VCaP (cell line): ENCODE measurements around the gene ABT1.

Experiments
- H3K27ac ChIP-seq: fragments of 450-650 bp; 2 replicates; pipeline ENCODE4 v1.5.1; 2017
- TF ChIP-seq, protein P1 (sequence below): fragments of 450-650 bp; conservative IDR thresholded peaks from 2 replicates; pipeline ENCODE4 v1.5.1; 2017; ENCODE audit warnings: mild to moderate bottlenecking, moderate library complexity

ABT1 gene

DNA sequence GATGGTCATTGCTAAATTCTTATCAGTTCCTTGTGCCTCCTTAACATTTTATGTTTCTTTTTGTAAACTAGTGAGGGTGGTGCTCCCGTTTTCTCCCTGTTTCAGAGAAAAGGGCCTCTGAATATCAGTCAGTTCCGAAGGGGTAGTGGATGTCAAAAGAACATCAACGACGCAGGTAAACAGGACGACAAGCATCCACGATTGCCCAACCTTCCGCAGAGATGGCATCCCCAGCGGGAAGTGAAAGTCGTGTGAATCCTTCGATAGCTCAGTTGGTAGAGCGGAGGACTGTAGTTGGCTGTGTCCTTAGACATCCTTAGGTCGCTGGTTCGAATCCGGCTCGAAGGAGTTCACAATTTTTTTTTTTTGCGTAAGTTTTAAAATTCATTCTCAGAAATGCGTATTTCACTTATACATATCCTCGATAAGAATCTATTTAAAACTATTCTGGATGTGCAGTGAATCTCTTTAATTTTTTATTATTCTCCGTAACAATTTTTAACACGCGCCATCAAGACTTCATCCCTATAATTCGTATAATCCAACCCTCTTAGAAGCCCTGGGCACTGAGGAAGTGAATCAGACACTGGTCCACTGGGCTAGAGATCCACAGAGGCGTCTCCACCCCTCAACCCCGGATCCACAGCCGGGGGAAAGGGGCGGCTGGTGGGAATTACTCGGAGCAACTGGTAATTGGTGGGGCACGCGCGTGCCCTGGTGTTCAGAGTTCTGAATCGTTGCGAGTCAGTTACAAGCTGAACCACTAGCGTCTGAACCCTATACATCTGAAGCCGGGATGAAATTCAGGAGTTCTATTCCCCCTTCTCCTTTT, 27.9 kb upstream of the ABT1 start:
- H3K27ac ChIP-seq, result peak overlapping the region; percentile 46; the same call in 1 of the 2 replicates
- TF ChIP-seq, protein P1, sequence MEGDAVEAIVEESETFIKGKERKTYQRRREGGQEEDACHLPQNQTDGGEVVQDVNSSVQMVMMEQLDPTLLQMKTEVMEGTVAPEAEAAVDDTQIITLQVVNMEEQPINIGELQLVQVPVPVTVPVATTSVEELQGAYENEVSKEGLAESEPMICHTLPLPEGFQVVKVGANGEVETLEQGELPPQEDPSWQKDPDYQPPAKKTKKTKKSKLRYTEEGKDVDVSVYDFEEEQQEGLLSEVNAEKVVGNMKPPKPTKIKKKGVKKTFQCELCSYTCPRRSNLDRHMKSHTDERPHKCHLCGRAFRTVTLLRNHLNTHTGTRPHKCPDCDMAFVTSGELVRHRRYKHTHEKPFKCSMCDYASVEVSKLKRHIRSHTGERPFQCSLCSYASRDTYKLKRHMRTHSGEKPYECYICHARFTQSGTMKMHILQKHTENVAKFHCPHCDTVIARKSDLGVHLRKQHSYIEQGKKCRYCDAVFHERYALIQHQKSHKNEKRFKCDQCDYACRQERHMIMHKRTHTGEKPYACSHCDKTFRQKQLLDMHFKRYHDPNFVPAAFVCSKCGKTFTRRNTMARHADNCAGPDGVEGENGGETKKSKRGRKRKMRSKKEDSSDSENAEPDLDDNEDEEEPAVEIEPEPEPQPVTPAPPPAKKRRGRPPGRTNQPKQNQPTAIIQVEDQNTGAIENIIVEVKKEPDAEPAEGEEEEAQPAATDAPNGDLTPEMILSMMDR, result no peak

DNA sequence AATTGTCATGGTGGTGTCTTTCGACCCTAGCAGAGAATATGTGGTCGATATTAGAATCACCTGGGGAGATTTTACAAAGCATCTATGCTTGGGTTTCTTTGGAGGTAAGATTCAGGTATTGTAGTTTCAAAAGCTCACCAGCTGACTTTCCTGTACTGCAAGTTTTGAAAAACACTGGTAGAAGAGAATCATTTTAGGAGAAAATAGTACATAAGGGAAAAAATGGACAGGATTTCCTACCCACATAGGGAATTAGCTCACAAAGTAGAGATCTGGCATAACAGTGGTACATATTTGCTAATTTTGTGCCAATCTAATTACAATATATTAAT, 27.4 kb upstream of the ABT1 start:
- H3K27ac ChIP-seq, result no peak overlapping the region
- TF ChIP-seq, protein P1, result no peak

DNA sequence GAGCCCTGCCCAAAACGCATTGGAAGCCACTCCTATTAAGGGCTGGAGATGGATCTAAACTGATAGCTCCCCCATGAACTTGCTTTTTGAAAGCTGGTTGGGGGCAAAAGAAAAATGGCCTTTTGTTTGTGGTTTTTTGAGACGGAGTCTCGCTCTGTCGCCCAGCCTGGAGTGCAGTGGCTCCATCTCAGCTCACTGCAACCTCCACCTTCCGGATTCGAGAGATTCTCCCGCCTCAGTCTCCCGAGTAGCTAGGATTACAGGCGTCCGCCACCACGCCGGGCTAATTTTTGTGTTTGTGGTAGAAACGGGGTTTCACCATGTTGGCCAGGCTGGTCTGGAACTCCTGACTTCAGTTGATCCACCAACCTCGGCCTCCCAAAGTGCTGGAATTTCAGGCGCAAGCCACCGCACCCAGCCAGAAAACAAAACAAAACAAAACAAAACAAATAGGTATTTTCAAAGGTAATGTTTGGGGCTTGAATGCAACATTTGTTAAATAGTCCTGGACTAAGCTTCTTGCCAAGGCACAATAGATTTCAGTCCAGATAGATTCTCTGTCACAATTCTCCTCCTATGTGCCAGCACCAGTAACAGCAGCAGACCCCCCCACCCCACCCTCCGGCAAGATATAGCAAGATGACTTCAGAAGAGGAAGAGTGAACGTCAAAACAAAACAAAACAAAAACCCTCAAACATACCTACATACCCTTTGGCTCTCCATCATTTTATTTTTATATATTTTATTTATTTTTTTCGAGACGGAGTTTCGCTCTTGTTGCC, 26.5 kb upstream of the ABT1 start:
- TF ChIP-seq, protein P1, result no peak
- no peak overlapping the region for H3K27ac ChIP-seq

DNA sequence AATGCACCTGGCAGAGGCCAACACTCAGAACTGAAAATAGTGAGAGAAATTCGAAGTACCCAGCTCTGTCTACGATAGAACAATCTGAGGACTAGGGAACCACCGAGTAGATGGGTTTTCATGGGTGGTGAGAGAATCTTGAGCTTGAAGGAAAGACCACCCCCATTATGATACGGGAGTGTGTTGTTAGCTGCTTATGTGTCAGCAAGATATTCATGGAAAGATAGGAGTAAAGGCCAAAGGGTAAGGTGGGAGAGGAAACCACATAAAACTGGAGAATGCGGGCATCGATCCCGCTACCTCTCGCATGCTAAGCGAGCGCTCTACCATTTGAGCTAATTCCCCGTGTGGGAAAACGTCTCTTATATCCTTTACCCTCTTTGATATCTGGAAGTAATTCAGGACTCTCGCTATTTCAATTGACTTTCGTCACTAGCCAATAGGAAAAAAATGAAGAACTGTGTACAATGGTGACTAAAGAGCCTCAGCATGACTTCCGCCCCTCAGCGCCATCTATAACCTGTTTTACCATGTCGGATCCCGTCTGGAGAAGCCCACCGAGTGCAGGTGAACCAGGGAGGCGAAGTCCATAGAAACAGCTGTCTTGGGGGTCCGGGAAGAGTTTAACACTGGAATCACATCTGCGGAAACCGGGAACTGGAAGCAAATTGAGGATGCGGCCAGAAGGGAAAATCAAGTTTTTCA, 25.0 kb upstream of the ABT1 start:
- H3K27ac ChIP-seq, result peak overlapping the region; percentile 76
- TF ChIP-seq, protein P1, result no peak

- no peak overlapping the region for H3K27ac ChIP-seq
- TF ChIP-seq, protein P1, result no peak
Measured at GRCh38 chr6:26575494-26575939, 21.2 kb upstream of the ABT1 start.

DNA sequence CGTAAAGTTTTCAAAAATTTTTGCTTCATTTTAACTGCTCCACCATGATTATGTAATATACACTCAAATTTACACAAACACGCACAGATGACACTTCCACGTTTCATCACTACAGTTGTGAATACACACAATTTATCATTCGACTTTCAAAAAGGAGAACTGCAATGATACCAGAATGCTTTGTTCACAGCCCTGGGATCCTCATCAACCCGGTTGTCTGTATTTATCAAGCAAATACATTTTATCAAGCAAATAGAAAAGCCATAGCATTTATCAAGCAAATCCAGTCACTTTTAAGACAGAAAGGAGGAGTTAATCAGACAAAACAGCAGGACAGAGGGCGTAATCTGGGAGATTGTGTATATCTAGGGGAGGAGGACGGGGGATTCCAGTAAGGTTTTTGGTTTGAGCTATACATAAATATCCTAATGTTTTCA, 20.3 kb upstream of the ABT1 start:
- H3K27ac ChIP-seq, result no peak overlapping the region
- TF ChIP-seq, protein P1, result no peak
